Colon (tissue), 2 donors: ENCODE measurements around the gene MRPL51.
"Not testable (repeated sequence)": the region's sequence is repeated elsewhere in the genome, so short reads cannot be mapped to it uniquely, and the experiment has no call there.

Experiments used
- FAIRE-seq: peaks from 2 replicates; lab custom pipeline; 2012; peaks lifted over from hg19 to GRCh38; lab: Jason Lieb, UNC
- donor health status: control.
- donor health status: control.

The MRPL51 gene

GRCh38 chr12:6488240-6488639, 4.8 kb downstream of the MRPL51 start:
- FAIRE-seq: no peak

GRCh38 chr12:6478416-6478815, 14.6 kb downstream of the MRPL51 start:
- no peak for FAIRE-seq

- not testable (repeated sequence) for FAIRE-seq
Observed at GRCh38 chr12:6477601-6478377, 15.3 kb downstream of the MRPL51 start.

- no peak for FAIRE-seq
Observed at GRCh38 chr12:6476489-6476888, 16.6 kb downstream of the MRPL51 start.

GRCh38 chr12:6475233-6475975, 17.7 kb downstream of the MRPL51 start:
- not testable (repeated sequence) for FAIRE-seq

GRCh38 chr12:6472491-6472890, 20.6 kb downstream of the MRPL51 start:
- FAIRE-seq: no peak

GRCh38 chr12:6471989-6472360, 21.1 kb downstream of the MRPL51 start:
- no peak for FAIRE-seq

- FAIRE-seq: no peak
Observed at GRCh38 chr12:6470375-6471163, 22.5 kb downstream of the MRPL51 start, which contains the start of gene VAMP1. Gene VAMP1, minus strand, starts transcription at chr12:6470677. Its CDS starts 146 bp downstream, at chr12:6470531.

GRCh38 chr12:6469609-6470374, 23.3 kb downstream of the MRPL51 start:
- no peak for FAIRE-seq

- no peak for FAIRE-seq
Observed at GRCh38 chr12:6469092-6469491, 24.0 kb downstream of the MRPL51 start.

- no peak for FAIRE-seq
Observed at GRCh38 chr12:6468283-6468575, 24.8 kb downstream of the MRPL51 start.

- not testable (repeated sequence) for FAIRE-seq
Observed at GRCh38 chr12:6467571-6468282, 25.3 kb downstream of the MRPL51 start.

- not testable (repeated sequence) for FAIRE-seq
Observed at GRCh38 chr12:6466751-6467150, 26.3 kb downstream of the MRPL51 start.

GRCh38 chr12:6466184-6466573, 26.9 kb downstream of the MRPL51 start:
- no peak for FAIRE-seq

GRCh38 chr12:6465467-6466183, 27.4 kb downstream of the MRPL51 start:
- FAIRE-seq: no peak

GRCh38 chr12:6464531-6464930, 28.5 kb downstream of the MRPL51 start:
- FAIRE-seq: no peak

GRCh38 chr12:6463858-6464257, 29.2 kb downstream of the MRPL51 start:
- FAIRE-seq: no peak

GRCh38 chr12:6463216-6463615, 29.8 kb downstream of the MRPL51 start:
- FAIRE-seq: no peak

GRCh38 chr12:6462234-6462995, 30.6 kb downstream of the MRPL51 start:
- FAIRE-seq: no peak
